Measurements from ENCODE around the gene GRIN2A.

GRIN2A gene

DNA sequence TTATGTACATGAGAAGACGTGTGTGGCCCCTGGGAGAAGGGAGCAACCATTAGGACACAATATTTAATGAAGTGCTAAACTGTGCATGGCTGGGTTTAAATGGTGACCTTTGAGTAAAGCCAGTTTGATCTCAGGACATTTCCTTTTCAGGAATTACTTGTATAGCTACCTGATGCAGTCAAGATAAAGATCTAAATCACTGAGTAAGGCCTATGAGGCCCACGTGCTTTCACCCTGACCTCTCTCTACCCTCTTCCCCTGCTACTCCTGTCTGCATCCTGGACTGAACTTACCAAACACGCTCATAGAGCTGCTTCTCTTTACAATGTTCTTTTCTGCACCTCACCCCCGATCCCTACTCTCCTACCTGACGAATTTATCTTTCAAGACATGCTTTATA lies 98.9 kb downstream of the GRIN2A start:
- no peak for DNase-seq

DNA sequence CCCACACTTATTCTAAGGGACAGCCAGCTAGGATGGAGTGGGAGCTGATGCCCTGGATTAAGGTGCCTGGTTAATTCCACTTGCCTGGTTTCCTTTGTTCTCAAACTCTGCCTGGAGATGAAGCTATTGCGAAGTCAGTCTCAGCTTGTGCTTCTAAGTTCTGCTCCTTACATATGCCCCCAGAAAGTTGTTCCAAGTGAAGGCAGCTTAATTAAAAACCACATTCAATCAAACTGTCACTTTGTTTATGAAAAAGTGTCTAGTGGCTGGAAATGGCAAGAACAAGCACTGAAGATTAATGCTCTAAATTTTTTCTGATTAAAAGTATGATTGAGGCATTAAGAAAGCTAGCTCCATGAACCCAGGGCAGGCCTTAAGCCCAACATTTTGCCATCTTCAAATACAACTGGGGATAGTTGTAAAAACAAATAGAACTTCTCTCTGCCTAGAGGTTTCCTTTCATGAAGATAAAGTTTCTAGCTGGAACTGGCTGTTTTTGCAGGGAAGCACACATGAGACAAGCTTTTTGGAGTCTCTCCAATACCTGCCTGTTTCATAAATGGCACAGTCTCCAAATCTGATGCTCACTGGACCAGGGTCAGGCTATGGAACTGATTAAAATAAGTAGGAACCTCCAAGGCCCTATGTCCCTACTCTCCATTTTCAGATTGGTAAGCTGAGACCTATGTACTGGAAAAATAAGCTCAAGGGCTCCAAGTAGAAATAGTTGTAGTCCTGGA lies 100.9 kb downstream of the GRIN2A start:
- no peak for DNase-seq

DNA sequence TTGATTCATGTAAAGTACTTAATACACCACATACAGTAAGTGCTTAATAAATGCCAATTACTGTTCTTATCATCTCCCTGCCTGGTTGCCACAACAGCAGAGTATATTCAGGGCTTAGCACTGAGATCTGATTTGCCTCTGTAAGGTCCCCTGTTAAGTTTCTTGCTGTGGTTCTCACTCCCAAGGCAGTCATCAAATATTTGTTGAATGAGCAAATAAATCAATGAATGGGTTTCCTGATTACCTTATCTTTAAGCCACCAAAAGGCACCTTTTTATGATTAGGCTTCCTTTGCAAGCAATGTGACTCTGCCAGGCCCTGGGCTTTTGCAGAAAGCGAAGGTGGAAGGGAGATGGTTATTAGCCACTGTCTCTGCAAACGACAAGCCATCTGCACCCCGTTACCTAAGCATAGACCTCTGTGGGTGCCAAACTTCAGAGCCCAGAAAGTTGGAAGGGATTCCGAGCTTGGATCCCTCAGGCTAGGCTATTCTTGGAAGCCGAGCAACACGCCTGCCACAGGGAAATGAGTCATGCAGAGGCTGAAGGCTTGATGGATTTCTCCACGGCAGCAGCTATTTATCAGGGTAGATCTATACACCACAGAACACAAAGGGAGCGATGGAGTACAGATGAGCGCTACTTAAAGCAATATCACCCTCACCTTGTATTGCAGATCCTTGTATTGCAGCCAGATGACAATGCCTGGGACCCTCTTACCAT lies 102.0 kb downstream of the GRIN2A start:
- no peak for DNase-seq

DNA sequence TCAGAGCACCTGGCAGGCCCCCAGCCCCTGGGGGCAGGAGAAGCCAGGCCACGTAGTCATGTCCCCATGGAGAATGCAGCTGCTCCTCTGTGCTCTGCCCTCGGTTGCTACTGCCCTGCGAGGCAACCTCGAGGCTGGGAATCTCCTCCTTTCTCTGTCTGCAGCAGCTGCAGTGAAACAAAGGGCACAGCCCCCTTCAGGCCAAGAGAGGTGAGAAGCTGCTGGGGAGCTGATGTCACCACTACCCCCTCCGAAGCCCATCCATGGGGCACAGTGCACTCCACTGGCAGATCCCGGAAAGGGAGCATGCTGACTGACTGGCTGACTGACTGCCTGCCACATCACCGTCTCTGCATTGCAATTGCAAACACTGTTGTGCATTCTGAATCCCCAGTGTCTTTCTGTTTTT lies 103.7 kb downstream of the GRIN2A start:
- DNase-seq, result no peak

DNA sequence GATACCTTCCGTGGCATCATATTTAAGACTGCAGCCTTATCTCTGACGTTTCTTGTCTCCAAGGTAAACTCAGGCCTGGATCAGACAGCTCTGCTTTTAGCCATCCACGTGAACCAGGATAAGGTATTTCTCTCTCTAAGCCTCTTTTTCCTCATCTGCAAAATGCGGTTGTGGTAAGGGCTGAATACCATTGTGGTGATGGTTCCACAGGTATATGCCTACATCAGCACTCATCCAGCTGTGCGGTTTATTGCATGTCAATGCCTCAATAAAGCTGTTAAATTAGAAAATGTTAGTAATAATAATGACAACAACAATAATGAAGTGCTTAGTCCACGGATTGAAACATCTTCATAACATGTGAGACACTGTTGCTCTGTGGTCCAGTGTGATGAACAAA lies 104.4 kb downstream of the GRIN2A start:
- DNase-seq, result no peak

DNA sequence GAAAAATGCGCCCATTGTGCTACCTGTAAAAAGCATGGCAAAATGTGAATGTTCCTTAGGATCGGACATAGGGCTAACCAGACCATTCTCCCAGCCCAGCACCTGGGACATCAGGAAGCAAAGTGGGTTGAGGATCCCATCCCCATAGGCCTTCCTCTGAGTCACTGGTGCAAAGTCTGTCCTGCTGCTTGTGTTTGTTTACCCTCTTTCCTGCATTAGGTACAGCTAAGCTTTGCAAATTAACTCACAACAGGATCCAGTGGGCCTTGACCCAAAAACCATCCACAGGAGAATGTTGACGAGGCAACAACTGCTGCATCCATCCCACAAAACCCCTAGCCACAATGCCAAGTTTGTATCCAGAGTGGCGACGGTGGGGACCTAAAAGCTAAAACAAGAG lies 106.2 kb downstream of the GRIN2A start:
- DNase-seq, result no peak

DNA sequence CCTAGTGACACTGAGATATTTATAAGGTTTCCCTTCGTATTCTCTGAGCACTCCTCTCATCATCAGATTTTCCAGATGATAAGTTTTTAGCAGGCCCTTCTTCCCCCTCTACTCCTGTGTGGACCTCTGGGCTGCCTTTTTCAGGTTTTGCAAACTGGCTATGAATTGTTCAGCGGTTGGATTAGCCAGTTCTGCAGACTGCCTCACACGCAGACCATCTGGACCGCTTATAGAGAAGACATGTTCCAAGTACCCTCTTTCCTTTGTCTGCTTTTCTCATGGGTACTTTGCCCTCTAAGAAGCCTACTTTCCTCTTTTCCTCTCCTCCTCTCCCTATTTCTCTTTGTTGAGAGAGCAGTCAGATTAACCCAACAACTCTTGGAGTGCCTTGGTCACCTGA lies 111.6 kb downstream of the GRIN2A start:
- no peak for DNase-seq

DNA sequence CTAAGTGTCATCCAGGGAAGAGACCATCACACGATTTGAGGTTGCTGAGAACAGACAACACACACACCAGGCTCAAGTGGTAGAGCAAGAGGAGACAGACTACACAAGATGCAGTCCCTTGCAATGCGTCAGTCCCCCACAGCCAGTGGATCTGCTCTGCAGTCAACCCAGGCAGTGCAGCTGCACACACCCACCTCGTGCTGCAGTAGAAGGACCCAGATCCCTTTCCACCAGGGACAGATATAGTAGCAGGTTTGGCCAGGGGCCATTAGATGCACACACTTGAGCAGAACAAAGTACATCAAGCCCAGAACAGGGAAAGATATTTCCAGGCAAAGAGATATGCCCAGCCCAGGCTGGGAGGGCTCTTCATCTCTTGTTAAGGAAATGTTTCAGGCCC lies 112.9 kb downstream of the GRIN2A start:
- no peak for DNase-seq

DNA sequence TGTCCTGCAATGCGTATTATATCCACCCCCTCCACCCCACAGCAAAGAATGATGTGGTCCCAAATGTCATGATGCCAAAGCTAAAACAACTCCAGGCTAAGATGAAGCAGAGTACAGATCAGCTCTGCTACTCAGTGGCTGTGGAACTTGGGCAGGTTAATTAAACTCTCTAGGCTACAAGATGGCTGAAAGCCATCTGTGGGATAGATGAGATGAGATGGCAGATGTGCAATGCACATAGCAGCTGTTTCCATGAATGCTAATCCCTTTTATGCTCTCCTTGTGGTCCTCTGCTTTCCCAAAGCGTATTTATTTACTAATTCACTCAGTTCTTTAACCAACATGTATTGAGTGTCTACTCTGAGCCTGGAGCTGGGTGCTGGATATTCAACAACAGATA lies 114.4 kb downstream of the GRIN2A start:
- DNase-seq, result no peak

DNA sequence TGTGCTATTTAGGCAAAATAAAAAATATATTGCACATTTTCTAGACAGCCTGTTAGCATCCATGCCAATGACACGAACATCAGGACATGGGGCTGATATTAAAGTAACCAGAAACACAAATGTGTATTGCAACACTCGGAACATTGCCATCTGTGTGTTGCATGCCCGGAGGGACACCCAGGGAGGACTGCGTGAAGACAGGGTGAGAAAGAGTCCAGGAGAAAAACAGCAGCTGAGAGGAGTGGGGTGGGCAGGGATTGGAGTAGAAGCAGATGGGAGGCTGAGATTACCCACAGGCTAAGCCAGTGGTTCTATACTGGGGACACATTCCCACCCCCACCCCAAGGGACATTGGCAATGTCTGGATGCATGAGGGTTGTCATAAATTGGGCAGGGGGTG lies 114.8 kb downstream of the GRIN2A start:
- DNase-seq, result no peak

DNA sequence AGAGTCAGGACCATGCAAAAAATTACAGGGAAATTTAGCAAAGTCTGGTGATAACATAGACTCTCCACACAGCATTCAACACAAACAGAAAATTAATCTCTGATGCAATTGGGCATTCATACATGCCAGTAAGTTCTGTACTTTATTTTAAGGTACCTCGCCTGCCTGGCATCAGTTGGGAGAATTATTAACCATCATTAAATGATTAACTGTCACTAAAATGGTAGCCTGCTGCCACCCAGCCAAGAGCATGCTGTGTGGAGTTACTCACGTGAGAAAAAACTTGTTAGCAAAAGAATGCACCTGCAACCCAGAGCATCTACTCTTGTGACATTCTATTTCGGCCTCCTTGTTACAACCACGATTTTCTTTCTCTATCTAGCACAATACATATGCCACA lies 117.2 kb downstream of the GRIN2A start:
- no peak for DNase-seq

DNA sequence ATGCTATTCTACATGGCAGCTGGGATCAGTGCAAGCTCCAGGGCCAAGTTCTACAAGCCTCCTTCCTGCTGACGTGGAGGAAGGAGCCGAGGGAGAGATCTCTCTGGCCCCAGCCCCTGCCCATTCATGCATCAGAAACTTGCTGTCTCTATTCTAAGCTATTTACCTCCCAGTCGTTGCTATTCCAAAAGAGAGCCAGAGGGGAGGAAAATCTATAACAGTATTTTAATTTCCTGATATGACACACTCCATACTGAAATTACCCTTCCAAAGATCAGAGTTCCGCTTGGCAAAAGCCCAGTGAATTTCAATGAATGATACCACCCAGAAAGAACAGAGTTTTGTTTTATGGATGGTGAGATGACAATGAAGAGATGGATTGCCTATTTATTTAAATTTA lies 133.4 kb downstream of the GRIN2A start:
- no peak for DNase-seq

DNA sequence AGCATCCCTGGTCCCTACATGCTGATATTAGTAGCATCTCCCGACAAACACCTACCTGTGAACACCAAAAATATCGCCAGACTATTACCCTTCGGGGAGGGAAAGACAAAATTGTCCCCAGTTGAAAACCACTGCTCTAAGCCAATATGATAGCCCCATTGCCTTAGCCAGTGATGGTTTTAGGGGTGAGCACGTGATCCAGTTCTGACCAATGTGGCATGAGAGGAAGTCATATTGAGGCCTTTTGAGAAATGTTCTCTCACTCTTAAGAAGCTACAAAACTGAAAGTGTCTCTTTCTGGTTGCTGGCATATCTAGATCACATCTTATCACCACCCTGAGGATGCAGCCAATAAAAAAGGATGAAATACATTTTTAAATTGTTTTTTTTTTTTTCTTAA lies 136.3 kb downstream of the GRIN2A start:
- DNase-seq, result no peak

DNA sequence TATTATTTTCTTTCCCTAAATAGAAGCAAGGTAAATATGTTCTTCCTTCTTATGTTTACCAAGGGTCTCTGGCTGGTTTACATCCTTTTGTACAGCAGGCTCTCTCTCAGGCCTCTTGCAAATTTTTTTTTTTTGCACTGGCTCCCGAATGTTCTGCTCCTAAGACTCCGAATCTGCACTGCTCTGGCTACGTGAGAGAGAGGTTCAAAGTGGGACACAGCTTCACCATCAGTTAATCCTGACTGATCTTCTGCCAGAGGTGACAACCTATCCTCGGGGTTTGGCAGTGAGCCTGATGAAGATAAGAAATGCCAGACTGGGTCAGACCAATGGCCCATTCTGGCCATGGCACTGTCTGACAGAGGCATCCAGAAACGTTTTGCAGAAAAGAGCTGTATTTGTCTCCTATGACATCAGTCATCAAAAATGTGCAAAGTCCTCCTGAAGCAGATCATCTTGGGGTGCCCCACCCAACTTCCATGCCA lies 136.9 kb downstream of the GRIN2A start:
- DNase-seq, result no peak

DNA sequence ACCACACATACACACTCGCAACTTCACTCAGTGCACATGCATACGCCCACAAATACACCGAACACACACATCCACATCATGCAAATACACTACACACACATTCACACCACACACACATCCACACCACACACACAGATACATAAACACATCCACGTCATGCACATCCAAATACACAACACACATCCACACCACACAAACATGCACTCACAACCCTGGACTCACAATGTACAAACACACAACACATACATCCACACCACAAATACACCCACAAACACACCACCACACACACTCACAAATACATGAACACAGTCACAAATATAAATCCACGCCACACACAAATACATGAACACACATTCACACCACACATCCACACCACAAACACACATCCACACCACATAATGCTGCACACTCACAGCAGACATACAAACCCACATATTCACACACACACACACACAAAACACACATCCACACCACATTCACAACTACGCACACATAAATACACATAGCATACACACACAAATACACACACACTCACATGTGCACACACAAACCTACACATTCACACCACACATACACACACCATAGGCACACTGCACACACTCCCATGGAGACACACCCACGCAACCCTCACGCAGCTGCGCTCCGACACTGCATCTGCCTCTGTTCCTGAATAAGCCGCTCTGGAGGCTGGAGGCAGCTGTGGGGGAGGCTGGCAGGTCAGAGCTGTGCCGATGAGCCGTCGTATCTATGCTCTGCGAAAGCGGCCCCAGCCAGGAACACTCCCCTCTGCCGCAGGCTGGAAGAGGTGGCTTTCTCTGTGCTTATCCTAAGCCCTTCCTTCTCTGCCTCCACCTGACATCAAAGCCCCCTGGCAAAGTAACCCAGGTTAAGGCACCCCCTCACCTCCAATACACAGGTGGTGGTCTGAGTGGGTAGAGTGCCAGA lies 141.8 kb downstream of the GRIN2A start:
- no peak for DNase-seq

DNA sequence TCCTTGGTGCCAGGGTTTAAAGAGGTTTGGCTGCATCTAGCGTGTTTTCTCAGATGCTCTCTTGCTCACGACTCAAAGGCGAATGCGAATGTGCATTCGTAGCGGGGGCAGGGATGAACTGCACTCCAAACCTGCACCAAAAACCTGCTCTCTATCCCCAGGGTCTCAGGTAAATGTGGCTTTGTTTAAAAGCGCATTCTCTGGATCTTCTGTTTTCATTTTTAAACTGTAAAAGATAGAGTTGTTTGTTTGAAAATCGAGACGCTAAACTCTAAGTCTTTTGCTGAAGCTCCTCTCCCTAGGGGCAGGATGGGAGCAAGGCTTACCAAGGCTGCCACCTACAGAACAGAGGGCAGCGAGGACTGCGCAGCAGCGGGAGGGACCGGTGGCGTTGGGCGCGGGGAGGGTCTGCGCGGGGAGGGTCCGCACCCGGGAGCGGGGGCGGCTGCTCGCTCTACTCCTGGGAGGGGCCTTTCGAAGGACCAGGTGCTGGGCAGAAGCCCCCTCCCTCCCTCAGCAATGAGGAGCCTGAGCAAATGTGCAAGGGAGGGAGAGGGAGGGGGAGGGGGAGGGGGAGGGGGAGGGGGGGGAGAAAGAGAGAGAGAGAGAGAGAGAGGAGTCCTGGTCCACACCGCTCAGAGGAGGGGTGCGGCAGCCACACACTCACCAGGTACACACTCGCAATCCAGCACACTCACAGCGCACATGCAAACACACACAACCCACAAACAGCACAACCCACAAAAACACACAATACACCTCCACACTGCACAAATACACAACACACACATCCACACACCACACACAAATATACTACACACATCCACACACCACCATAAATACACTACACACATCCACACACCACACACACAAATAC lies 142.8 kb downstream of the GRIN2A start:
- no peak for DNase-seq

DNA sequence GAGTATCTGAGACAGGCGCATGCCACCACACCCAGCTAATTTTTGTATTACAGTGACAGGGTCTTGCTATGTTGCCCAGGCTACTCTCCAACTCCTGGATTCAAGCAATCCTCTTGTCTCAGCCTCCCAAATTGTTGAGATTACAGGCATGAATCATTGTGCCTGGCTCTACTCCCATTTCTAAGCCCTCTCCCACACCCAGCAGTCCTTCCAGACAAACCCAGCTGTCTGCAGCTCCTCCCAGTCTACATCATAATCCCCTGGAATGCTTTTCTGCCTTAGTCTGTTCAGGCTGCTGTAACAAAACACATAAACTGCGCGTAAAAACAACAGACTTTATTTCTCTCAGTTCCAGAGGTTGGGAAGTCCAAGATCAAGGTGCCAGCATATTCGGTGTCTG lies 144.5 kb downstream of the GRIN2A start:
- DNase-seq, result no peak

DNA sequence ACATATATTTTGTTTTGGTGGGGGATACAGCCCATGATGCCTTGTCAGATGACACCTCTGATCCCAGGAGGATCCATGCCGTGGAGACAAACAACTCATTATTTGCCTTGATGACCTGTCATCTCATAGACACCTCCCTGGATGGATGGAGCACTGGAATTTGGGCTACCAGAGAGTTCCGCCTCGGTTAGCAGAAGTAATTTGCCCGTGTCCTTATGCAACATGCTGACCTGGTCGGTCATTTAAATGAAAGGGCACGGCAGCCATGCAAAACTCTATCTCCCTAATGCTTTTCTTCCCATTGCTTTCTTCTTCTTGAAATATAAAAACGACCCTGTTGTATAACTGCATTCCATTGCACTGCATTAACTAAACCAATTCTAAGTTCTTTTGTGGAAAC lies 145.3 kb downstream of the GRIN2A start:
- no peak for DNase-seq

DNA sequence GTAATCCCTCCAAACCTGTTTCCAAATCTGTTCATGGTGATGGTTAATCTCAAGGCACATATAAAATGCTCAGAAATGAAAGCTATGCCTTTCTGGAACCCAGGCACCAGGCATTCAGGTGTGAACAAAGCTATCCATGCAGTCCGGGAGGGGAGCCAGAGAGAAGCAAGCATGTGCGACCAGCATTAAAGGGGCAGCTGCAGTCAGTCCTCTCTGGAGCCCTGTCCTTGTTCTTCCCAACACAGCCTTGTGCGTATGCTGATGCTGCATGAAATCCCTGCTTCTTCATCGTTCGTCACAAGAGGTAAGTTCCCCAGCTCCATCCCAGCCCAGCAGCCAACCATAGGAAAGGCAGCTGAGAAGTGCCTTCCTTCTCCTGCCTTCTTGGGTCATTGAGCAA lies 148.7 kb downstream of the GRIN2A start:
- DNase-seq, result no peak

DNA sequence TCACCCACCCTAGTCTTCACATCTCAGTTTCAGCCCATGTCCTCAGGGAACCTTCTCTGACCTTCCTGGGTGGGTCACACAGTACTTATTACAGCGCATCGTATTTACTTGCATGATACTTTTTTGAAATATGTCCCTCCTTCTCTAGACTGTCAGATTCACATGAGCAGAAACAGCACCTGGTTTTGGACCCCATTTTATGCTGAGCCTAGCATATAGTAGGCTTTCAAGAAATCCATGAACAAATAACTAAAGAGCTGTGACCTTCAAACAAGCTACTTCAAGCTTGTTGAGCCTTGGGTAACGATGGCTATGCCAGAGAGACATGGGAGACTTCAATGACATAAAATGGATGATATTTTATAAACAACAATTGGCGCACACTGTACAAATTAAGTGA lies 150.3 kb downstream of the GRIN2A start:
- DNase-seq, result no peak

DNA sequence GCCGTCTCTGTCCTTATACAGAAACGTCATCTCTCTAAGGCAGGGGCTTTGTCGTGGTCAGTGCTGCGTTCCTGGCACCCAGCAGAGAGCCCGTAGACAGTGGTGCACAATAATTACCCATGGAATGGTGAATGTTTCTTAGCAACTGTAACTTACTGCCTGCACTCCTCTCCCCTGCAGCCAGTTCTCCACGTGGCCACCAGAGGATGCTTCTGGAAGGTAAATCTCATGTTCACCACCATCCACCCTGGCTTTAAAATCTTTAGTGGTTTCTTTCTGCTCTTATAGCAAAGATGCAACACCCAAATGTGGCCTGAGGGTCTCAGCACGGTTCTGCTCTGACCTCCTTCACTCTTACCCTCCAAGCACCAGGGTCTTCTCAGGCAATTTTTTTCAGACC lies 150.8 kb downstream of the GRIN2A start:
- DNase-seq, result no peak

DNA sequence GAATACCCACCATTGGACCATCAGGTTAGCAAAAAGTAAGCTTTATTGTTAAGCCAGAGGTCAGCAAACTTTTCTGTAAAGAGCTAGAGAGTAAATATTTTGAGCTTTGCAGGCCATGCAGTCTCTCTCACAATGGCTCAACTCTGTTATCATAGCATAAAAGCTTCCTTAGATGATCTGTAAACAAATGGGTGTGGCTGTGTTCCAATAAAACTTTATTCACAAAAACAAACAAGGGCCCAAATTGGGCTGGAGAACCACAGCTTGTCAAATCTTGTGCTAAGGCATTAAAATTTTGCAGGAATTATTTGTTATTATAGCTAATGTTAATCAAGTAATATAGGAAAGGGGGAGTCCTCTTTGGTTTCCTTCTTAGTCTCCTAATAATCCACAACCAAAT lies 153.6 kb downstream of the GRIN2A start:
- no peak for DNase-seq

DNA sequence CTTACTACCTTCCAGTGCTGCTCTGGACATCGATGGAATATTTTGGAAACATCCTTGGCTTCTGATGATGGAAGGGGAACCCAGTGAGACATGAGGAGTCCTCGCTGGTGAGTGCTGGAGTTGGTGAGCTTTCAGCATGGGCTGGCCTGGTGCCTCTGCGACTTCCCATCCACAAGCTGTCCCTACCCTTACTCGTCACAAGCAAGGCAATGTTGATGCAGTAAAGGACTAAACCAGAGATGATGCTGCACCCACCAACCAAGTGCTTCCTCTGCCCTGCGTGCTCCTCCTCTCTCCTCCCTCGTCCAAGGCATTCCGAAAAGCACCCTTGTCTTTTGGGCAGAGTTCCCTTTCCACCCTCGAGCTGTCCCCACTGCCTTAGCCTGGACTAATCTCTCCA lies 154.7 kb downstream of the GRIN2A start:
- DNase-seq, result no peak

Data from stimulated activated CD4-positive, alpha-beta T cell treated with anti-CD3 and anti-CD28 coated beads, Interleukin-2, amount 100 ng/mL, for 48 hours (primary cell).